GM21717 (cell line): ENCODE measurements around the gene ONECUT3.

Source experiments
- ATAC-seq: cut with Tn5 transposase; IDR thresholded peaks from one replicate; pipeline ENCODE4 v1.9.1; 2021; ENCODE audit warnings: mild to moderate bottlenecking, moderate library complexity; ENCODE audit not compliant: unreplicated experiment

Gene ONECUT3

DNA sequence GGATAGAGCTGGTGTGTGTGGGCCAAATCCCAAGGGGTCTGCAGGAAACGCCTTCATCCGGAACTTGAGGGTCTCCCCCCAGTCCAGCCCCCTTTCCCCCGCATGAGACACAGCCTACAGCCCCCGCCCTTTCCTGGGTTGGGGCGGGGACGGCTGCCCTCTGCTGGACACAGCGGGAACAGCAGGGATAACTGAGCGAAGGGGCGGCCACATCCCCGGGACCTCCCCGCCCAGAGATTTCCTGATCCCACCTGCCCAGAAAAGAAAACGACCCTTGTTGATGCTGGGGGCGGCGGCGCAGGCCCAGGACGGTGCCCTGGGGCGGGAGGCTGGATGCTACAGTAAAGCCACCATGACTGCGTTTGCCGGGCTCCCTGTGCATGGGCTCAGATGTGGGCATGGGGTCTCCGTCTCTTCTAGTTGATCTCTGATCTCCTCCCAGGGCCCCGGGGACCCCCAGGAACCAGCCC, 14.2 kb downstream of the ONECUT3 start:
- no peak for ATAC-seq

DNA sequence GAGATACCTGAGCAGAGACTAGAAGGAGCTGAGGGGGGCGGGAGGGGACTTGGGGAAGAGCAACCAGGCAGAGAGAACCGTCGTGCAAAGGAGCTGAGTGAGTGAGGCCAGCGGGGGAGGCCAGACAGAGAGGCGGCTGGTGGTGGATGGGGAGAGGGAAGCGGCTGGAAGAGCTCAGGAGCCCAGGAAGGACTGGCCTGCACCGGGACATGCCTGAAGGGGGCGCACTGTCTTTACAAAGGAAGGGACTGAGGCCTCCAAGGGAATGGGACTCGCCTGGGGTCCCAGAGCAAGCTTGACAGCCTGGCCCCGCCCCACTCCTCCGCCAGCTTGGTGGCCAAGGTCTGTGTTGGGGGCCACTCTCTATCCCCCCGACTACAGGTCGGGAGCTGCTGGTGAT, 14.9 kb downstream of the ONECUT3 start:
- ATAC-seq = no peak

GRCh38 chr19:1768918-1769644, 15.8 kb downstream of the ONECUT3 start:
- ATAC-seq = no peak

DNA sequence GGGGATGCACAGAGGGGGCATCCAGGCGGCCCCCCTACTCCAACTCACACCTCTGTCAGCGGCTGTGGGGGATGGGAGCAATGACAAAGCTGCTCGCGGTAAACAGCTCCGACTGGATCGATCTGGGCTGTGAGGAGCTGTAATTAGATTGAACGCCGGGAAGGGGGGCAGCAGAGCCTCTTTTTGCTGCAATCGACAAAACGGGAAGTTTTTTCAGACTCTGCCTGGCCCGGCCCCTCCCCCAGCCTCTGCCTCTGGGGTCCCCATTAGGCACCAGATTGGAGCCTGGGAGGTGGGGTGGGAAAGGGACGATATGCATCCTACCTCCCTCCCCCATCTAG, 16.3 kb downstream of the ONECUT3 start:
- ATAC-seq = no peak

- no peak for ATAC-seq
Measured at GRCh38 chr19:1770866-1771576, 17.7 kb downstream of the ONECUT3 start.

- no peak for ATAC-seq
Measured at GRCh38 chr19:1773184-1773583, 19.9 kb downstream of the ONECUT3 start.

- no peak for ATAC-seq
Measured at GRCh38 chr19:1774989-1775772, 21.9 kb downstream of the ONECUT3 start.

GRCh38 chr19:1775951-1776605, 22.8 kb downstream of the ONECUT3 start:
- ATAC-seq = no peak

DNA sequence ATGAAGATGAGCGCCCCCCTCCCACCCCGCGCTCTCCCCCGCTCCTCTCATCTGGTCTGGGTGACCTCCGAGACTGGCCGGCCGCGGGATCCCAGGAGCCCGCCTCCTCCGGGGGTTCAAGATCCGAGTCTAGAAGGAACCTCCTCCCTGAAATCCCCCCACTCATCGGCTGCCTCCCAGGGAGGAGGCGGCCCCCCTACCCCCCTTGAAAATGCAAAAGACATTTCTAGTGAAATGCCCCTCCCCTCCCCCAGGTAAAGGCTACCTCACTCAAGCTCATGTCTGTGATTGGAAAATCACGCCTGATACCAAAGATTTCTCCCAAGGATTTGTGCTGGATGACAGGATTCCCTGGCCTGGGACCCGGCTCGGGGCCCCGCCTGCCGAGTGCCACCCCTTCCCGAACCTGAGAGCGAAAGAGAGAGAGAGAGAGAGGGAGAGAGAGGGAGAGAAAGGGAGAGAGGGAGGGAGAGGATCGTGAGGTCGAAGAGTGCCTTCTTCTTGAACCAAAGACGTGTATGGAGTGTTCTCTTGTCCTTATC, 23.4 kb downstream of the ONECUT3 start:
- no peak for ATAC-seq

- ATAC-seq = no peak
Measured at GRCh38 chr19:1777149-1777548, 23.8 kb downstream of the ONECUT3 start.

- ATAC-seq = no peak
Measured at GRCh38 chr19:1779574-1779973, 26.3 kb downstream of the ONECUT3 start.

GRCh38 chr19:1780272-1780958, 27.1 kb downstream of the ONECUT3 start:
- ATAC-seq = no peak

GRCh38 chr19:1782521-1782920, 29.2 kb downstream of the ONECUT3 start:
- no peak for ATAC-seq

GRCh38 chr19:1783354-1783753, 30.0 kb downstream of the ONECUT3 start:
- ATAC-seq = no peak

DNA sequence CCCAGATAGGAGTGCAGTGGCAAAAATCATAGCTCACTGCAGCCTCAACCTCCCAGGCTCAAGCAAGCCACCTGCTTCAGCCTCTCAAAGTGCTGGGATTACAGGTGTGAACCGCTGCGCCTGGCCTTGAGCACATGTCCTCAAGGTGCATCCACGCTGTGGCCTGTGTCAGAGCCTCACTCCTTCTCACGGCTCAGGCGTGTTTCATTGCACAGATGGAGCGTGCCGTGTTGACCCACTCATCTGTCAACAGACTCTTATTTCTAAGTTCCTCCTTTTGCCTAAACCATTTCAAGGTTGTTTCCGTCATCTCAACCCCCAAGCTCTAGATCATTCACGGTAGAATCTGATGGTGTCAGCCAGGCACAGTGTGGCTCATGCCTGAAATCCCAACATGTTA, 30.6 kb downstream of the ONECUT3 start:
- ATAC-seq = no peak

DNA sequence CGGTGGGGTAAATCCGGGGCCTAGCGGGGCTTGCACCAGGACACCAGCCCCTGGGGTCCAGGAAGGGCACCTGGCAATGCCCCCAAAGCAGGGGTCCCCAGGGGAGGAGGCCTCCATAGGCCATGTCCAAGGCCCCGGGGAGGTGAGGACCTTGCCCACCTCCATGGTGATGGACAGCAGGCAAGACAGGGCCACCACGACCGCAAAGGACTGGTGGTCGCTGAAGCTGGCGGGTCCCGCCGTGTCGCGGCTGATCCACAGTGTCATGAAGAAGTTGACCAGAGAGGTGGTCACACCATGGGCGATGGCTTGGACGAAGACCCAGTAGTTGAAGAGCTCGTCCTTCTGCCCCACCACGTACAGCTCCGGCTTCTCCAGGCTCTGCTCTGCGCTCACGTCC, 32.0 kb downstream of the ONECUT3 start:
- ATAC-seq = no peak

DNA sequence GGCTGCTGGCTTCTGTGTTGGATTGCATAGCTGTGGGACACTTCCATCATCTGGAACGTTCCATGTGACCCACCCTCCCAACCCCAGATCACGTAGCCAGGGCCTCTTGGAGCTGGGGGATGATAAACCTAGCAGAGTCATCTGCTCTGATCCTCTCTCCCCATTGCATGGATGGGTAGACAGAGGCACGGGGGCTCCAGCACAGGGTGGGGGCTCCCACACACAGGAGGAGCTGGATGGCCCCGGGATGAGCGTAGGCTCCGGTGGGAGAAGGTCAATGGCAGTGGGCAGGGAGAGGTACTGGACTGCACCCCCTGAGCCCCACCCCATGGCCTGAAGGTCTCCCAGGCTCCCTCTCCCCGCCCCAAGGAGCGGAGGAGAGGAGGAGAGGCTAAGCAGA, 33.4 kb downstream of the ONECUT3 start:
- no peak for ATAC-seq

GRCh38 chr19:1787116-1787515, 33.8 kb downstream of the ONECUT3 start:
- no peak for ATAC-seq

DNA sequence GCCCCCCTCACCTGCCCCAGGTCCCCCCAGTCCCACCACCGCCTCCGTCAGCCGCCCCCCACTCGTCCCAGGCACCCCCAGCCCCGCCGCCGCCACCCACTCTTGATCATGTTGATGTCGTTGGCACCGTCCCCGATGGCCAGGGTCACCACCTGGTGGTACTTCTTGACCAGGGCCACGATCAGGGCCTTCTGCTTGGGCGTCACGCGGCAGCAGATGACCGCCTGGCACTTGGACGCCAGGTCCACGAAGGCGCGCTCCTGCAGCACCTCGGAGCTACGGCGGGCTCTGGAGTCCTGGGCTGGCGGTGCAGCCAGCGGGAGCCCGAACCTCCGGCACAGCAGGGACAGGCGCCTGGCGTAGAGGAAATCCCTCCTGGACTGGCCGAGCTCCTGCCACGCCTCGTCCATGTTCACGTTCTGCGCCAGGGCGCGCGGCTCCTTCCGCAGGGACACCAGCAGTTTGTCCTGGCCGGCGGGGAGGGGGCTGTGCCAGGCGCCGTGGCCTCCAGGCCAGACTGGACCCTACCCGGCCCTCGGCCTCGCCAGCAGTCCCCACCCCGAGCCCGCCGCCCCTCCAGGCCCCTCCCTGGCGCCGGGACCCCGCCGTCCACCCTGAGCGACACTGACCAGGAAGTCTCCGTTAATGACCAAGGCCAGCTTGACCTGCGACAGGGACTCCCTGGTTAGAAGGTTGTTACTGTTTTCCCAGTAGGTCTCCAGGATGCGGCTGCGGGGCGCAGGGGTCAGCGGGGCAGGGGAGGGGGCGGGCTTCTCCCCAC, 36.1 kb downstream of the ONECUT3 start:
- no peak for ATAC-seq
